AG20443 (cell line): Measurements from ENCODE around the gene ZNF268.

Experiments
- DNase-seq: peaks from one replicate; pipeline ENCODE4 v3.0.0; 2012; ENCODE audit warnings: low spot score, mixed read lengths

ZNF268 gene

DNA sequence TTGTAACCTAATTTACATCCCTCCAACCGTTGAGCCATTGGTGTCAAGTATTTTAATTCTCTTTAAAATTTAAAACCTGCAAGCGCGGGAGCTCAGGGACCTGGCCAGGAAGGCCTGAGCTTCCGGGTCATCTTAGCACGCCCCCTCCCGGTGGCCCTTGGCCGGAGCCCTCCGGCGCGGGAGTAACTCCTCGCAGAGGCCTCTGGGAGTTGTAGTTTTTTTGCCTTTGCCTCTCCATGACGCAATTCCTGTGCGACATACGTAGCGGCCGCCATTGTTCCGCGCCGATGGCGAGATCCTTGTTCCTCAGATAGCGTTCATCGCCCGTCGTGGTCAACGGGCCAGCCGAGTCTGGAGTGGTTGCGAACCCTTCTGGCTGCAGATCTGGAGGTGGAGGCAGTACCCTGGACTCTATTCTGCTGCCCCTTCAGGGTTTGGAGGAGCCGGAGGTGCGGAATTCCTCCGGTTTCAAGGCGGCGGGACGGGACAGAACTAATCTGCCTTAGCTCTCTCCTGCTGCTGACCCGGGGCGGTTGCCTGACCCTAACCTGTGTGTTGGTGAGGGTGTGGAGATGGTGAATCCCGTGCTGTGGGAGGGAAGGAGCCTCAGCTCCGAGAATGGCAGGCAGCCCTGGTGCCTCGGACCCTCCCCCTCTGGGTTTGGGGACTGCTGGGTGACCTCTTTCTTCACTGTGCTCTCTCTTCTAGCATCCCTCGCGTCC, at the start of gene ZNF268:
TSS of gene ZNF268 (plus strand) at position 258 of the 722 bp plus-strand sequence. CDS start 503 bp downstream, outside the sequence.
- DNase-seq: peak; percentile 99

DNA sequence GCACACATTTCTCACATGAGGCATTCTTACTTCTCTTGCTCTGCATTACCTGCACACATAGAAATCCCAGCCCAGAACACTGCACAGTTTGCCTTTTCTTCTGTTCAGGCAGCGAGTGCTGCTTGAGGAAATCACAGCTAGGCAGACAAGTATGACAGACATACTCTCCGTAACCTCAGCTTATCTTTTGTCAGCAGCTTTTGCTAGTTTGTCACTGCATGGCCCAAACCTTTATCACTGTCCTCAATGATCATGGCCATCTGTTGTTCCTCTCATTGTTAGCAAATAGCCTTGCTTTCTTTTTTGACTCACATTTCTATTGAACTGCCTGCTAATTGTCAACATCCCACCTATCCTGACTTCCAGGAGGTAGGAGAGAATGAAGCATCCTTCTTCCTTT, 45.5 kb upstream of the ZNF268 start:
- no peak for DNase-seq

DNA sequence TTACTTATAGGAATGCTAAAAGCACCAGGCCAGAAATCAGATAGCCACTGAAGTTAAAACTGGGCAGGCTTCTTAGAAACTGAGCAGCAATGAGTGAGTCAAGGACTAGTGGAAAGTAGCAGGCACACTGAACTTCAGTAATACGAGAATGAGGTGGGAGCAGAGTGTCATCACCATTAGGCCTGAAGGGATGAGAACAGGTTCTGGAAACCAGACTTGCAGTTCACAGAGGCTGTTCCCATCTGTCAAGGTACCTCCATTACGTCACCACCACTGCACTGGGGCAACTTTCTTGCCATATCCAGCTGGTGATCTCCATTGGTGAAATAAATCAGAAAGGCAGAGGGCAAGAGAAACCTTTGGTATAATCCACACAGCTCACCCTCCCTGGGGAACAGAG, 35.3 kb upstream of the ZNF268 start:
- DNase-seq: no peak

DNA sequence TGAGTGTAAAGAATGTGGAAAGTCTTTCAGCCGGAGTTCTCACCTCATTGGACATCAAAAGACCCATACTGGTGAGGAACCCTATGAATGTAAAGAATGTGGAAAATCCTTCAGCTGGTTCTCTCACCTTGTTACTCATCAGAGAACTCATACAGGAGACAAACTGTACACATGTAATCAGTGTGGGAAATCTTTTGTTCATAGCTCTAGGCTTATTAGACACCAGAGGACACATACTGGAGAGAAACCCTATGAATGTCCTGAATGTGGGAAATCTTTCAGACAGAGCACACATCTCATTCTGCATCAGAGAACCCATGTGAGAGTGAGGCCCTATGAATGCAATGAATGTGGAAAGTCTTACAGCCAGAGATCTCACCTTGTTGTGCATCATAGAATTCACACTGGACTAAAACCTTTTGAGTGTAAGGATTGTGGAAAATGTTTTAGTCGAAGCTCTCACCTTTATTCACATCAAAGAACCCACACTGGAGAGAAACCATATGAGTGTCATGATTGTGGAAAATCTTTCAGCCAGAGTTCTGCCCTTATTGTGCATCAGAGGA, 25.1 kb upstream of the ZNF268 start:
- DNase-seq: no peak

DNA sequence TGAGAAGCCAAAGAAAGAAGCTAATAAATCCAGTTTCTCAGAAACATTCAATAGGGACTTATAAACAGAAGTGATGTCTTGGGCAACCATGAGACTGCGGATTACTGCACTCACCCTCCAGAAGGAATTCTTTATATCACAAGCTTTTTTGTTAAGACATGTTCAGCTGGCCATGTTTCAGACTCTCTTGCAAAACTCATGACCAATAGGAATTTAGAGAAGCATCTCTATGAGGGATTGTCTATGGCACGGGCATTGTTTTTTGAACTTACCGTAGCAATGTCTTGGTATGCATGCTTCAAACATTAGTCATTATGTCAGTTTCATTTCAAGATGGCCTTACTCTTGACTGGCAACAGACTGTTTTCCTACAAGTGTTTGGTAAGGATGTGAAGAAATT, 15.5 kb upstream of the ZNF268 start:
- no peak for DNase-seq

DNA sequence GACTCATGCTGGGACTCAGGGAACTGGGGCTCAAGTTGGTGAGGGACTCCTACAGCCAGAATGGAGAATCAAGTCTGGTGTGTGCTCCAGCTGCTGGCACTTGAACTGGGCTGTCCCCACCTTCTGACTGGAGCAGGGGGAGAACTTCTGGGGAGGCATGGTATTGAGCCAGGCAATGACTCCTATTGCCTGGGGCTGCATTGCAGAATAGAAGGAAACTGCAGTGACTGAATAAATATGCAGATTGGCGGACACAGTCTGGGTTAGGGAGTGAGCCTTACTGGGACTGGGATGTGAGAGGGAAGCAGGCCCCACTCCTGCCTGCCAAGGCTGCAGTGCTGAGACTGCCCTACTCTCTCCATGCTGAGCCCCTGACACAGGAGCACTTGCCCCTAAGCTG, 8.8 kb upstream of the ZNF268 start:
- no peak for DNase-seq

DNA sequence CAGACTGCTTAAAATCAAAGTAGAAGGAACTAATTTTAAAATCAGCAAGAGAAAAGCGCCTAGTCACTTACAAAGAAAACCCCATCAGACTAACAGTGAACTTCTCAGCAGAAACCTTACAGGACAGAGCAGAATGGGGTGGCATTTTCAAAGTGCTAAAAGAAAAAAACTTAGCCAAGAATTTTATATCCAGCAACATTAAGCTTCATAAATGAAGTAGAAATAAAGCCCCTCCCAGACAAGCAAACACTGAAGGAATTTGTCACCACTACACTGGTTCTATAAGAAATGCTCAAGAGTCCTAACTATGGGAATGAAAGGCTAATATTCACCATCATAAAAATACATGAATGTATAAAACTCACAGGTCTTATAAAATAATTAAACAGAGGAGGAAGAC, 6.4 kb upstream of the ZNF268 start:
- DNase-seq: no peak

DNA sequence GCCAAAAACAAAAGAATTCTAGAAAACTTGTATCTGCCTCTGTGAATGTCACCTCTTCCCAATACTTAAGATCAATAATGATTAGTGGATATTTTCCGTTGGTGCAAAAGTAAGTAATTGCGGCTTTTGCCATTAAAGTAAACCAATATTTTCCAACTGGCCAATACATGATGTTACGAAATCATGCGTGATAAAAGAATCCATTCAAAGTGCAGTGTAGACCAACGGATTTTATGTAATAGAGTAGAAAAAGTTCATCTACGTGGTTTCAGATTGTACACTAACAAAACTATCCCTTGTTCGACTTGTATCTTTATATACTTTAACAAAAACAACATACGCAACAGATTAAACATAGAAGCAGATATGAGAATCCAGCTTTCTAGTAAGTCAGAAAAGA, 626 bp upstream of the ZNF268 start:
- DNase-seq: no peak

DNA sequence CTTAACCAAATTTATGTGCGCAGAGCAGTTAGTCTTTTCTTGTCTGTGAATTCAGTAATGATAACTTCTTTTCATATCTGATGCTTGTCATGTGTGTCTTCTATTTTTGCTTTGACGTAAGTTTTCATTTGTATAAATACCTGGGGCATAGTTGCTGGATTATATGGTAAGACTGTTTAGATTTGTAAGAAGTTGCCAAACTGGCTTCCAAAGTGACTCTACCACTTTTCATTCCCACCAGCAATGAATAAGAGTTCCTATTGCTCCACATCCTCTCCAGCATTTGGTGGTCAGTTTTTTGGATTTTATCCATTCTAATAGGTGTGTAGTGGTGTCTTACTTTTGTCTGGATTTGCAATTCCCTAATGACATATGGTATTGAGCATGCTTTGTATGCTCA, 8.9 kb downstream of the ZNF268 start:
- no peak for DNase-seq

DNA sequence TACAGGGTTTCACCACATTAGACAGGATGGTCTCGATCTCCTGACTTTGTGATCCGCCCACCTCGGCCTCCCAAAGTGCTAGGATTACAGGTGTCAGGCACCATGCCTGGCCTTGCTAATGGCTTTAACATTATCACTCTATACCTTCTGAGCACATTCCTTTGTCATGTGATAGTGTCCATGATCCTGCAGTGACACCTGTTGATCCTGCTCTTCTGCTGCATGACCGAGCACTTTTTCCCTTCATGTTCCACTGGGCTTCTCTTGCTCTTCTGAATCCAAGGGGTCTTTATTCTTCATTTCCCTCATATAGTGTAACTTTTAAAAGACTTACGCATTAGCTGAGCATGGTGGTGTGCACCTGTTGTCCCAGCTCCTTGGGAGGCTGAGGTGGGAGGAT, 11.6 kb downstream of the ZNF268 start:
- DNase-seq: no peak

DNA sequence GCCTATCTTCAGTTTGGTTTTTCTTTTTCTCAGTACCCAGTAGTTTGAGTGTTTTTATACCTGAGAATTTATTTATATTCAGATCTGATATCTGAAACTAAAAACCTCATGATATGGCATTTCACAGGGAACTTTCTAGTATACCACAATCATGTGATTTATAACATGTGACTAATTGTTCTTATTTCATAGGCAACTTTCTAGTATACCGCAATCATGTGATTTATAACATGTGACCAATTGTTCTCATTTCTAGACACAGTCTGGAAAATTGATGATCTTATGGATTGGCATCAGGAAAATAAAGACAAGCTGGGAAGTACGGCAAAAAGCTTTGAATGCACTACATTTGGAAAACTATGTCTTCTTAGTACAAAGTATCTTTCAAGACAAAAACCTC, 20.6 kb downstream of the ZNF268 start:
- DNase-seq: no peak

DNA sequence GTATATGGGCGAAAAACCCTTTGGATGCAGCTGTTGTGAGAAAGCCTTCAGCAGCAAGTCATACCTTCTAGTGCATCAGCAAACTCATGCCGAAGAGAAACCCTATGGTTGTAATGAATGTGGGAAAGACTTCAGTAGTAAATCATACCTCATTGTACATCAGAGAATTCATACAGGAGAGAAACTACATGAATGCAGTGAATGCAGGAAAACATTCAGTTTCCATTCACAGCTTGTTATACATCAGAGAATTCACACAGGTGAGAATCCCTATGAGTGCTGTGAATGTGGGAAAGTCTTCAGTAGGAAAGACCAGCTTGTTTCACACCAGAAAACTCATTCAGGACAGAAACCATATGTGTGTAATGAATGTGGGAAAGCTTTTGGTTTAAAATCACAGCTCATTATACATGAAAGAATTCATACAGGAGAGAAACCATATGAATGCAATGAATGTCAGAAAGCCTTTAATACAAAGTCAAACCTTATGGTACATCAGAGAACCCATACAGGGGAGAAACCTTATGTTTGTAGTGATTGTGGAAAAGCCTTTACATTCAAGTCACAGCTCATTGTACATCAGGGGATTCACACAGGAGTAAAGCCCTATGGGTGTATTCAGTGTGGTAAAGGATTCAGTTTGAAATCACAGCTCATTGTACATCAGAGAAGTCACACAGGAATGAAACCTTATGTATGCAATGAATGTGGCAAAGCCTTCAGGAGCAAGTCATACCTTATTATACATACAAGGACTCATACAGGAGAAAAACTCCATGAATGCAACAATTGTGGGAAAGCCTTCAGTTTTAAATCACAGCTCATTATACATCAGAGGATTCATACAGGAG, 21.4 kb downstream of the ZNF268 start:
- DNase-seq: no peak

DNA sequence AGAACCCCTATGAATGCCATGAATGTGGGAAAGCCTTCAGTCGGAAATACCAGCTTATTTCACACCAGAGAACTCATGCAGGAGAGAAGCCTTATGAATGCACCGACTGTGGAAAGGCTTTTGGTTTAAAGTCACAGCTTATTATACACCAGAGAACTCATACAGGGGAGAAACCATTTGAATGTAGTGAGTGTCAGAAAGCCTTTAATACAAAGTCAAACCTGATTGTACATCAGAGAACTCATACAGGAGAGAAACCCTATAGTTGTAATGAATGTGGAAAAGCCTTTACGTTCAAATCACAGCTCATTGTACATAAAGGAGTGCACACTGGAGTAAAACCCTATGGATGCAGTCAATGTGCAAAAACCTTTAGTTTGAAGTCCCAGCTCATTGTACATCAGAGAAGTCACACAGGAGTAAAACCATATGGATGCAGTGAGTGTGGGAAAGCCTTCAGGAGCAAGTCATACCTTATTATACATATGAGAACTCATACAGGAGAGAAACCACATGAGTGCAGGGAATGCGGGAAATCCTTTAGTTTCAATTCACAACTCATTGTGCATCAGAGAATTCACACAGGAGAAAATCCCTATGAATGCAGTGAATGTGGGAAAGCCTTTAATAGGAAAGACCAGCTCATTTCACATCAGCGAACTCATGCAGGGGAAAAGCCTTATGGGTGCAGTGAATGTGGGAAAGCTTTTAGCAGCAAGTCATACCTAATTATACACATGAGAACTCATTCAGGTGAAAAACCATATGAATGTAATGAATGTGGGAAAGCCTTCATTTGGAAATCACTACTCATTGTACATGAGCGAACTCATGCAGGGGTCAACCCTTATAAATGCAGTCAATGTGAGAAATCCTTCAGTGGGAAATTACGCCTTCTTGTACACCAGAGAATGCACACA, 22.3 kb downstream of the ZNF268 start:
- DNase-seq: no peak

DNA sequence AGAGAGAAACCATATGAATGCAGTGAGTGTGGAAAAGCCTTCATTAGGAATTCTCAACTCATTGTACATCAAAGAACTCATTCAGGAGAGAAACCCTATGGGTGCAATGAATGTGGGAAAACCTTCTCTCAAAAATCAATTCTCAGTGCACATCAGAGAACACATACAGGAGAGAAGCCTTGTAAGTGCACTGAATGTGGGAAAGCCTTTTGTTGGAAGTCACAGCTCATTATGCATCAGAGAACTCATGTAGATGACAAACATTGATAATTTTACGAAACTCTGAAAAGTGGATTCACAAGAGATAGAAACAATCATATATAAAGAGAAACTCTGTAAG, 22.9 kb downstream of the ZNF268 start:
- DNase-seq: no peak

DNA sequence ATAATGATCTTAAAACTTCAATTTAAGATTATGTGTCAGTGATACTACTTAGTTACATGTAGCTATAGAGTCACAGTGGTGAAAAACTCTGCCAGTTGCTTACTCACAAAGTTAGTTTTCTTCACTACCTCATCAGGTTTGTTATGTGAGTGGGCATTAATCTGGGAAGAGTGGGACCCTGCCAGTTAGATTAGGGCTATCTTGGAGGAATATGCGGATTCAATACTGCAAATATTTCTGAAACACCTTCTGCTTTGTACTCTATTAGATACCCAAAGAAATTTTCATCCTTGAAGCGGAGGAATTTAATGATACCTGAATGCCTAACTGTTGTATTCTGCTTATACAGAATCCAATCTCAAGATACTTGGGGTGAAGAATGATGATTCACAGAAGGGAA, 25.1 kb downstream of the ZNF268 start:
- DNase-seq: no peak

DNA sequence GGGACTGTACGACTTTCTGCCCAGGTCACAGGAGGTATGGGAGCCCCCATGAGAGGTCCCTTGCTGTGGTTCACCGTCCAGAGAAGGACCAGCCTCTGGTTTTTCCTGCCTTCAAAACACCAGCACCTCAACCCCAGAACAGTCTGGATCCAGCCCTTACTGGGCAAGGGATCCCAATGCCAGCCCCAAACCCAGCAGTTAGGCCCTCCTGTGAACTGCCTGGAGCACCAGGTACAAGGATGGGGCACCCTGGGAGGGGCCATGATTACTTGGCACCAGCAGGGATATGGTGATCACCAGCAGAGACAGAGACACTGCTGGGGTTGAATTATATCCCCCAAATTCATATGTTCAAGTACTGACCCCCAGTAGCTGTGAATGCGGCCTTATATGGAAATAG, 34.4 kb downstream of the ZNF268 start:
- DNase-seq: no peak

DNA sequence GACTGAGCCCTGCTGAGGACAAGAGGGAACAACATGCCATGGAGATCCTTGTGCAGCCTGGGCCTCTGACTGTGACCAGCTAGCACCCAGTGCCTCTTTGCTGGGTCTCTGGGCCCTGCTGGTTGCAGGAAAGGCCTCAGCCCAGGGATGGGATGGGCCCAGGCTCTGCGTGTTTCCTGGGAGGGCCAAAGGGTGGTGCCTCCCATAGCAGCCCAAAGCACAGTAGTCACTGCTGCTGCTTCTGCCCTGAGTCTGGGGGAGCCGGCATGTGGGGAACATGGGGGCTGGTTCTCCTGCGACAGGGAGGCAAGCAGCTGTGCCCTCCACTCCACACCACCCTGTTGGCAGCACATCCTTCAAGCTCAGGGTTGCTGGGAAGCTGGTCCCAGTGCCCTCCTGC, 35.9 kb downstream of the ZNF268 start:
- DNase-seq: no peak

DNA sequence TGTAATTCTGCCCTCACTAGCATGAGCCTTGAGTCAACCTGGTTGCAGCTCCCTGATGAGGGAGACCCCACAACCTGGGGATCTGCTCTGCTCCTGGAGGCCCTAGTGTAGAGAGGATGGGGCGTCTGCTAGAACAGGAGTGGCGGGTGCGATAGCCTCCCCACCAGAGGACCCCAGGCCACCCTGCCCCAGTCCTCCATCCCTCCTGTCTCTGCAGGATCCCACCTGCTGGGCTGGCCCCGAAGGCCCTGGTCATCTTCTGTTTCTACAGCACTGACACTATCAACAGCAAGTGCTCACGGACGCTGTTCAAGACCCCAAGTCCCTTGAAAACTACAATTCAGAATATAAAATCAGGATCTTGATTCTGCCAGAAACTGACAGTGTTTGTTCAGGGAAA, 39.2 kb downstream of the ZNF268 start:
- DNase-seq: no peak

DNA sequence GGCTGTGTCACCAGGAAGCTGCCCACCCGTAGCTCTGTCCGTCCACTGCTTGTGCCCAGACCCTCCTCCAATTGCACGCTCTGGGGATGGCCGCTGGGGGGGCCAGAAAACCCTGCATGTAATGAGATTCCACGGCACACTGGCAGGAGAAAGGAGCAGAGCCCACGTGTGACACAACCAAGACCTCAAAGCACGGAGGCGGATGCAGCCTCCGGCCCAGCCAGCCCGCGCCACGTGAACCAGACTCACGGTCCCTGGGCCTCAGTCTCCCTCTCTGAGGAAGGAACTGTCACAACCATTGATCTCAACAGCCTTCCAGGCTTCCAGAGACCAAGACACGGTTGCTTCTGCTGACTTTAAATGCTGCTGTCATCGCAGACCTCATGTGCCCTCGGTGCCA, 39.9 kb downstream of the ZNF268 start:
- DNase-seq: no peak

DNA sequence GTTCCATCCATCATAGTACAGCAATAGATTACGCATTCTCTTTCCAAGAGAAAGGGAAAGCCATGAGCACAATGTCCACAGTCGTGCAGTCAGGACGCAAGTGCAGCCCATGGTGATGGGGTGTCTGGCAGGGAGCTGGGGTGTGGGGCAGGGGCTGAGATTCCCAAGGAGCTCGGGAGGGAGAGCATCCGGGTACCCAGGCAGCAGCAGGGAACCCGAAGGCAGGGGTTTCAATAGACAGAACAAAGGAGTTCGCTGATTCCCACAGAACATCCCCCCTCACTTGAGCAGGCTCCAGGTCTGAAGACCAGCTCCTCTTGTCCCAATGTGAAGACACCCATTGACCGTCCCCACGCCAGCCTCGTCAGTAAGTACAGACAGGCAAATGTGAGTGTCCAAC, 40.9 kb downstream of the ZNF268 start:
- DNase-seq: no peak

DNA sequence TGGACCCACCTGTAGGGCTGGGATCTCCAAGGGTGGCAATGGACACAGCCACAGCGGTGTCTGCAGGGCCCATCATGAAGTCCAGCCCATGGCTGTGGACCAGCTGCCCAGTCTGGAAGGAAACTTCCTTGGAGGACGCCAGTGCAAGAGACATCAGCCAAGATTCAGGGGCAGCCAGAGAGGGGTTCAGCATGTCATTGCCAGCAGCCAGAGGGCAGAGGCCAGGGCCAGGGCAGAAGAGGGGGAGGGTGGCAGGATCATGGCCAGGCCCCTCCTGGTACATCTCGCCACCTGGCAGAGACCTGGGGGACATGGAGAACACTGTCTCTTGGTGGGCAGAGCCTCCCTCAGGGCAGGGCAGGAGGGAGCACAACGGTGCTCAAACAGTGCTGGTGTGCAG, 44.2 kb downstream of the ZNF268 start:
- no peak for DNase-seq

DNA sequence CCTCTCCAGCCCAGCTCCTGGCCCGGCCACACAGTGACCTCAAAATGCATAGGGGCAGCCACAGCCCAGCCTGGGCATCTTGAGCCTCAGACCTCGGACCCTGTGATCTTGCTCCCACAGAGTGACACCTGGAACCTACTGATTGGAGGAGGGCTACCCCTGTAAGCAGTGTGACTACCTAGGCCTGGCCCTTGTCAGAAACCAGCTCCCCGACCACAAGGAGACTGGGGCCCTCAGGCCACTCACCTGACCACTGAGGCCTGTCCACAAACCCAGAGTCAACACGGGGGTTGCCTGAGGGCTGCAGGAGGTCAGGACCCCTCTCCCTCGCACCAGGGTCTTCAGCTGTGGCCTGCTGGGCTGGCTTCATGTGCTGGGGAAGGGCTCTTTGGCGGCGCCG, 45.4 kb downstream of the ZNF268 start:
- DNase-seq: no peak
